NOMO-1 treated with dmso at 0.1 percent for 144 hours (cell line): Measurements from ENCODE around the gene NDUFAF4.

Experiments
- DNase-seq: peaks from one replicate; lab custom pipeline; 2025; ENCODE audit not compliant: unreplicated experiment; lab: John Stamatoyannopoulos, UW

Gene NDUFAF4

DNA sequence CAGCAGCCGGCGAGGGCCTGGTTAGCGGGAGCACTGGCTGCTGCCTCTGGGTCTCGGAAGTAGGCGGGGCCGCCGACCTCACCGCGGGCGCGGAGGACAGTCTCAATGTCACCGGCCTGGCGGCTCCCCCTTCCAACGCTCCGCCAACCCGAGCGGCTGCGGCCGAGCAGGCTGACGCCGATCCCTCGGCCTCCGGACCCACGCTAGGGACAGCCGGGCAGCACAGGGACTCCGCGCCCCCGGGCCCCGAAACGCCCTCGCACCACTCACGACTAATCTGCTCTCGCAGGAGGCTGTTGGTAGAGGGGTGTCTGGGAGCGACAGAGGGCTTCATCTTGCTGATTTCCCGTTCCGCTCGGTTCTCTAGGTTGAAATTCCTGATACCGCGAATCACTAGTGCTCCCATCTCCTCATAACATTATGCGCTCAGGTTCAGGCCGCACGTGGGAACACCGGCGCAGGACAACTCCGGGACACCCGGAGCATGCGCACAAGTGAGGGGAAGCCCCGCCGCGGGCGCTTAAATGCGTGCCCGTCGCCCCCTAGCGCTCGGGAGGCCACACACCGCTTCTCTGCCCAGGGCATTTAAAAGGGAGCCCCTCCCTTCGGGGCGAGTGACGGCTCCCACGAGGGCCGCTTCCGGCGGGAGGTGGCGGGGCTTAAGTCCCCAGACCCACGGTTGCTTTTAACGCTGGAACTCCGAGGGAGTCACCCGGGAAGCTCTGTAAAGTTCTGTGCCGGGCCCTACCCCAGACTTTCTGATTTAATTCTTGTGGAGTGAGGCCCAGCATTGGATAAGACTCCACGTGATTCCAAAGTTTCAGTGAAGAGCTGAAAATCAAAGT lies at the start of gene NDUFAF4:
TSS of gene NDUFAF4 (minus strand) at position 496 of the 845 bp plus-strand sequence. CDS start at position 406, 90 bp downstream.
- peak; percentile 88 for DNase-seq

DNA sequence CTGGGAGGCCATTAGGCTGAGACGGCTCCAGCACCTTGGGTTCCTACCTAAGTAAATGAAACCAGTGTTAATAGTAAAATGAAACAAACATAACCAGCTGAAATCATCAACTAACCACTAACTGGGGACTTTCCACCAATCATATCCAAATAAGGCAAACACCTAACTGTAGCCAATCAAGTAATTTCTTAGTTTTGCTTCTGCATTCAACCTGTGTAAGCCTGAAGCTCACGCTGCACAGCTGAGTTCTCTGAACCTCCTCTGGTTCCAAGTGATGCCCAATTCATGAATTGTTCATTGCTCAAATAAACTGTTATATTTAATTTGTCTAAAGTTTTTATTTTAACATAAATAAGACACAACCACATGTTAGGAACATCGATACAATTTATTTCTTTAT lies 49.4 kb upstream of the NDUFAF4 start:
- DNase-seq = no peak

DNA sequence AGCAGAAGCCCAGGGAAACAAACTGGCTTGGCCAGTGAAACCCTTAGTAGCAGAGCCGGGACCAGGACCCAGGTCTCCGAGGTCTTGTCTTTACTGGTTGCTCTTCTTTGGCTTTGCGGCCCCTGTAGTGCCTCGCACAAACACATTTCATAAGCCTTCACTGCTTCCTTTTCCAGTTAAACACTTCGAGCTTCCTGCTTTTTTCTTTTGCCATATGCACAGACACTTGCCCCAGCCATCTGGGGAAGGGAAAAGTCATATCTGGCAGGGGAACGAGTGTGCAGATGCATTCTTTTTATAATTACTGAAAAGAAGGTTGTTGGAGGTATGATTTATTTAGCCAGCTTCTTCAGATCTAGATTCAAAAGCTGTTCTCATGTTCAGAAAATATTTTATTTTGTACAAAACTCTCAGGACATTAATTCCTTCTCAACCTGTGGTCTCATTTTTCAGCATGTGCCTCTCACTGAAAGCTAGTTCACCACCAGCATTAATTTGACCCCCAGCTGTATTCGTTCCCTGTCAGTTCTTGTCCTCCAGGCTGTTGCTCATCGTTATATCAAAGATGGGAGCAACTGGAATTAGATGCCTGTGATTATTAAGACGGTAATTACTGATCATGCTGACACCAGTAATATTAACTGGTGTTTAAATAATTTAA lies 46.0 kb upstream of the NDUFAF4 start:
- DNase-seq = no peak

DNA sequence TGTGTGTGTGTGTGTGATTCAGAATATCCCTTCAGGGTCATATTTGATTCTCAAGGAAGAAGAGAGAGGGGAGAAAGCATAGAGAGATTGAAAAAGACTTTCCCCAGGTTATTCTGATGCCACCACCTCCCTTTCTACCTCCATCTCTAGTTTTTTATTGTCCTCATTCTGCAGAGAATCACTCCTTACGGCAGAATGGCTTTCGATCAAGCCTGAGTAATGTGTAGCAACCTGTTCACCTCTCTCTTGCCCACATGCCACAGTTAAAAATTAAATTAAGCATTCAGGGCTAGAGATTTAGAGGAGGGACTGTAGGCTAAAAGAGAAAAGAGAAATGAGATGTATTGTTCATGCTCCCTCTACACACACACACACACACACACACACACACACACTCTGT lies 45.0 kb upstream of the NDUFAF4 start:
- no peak for DNase-seq

DNA sequence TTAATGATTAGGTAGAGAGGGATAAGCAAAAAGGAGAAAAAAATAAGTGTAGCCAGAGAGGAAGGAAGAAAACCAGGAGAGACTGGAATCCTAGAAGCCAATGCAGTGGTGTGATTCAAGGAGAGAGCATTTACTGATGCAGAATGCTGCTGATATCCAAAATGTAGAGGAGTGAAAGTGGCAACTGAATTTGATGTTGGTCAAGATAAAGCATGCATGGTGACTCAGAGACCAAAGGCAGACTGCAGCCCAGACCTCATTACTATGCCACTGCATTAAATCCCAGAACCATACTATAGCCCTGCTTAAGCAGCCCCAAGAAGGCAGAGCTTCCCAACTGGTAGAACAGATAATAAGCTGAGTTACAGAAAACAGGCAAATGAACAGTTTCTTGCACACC lies 42.6 kb upstream of the NDUFAF4 start:
- no peak for DNase-seq

DNA sequence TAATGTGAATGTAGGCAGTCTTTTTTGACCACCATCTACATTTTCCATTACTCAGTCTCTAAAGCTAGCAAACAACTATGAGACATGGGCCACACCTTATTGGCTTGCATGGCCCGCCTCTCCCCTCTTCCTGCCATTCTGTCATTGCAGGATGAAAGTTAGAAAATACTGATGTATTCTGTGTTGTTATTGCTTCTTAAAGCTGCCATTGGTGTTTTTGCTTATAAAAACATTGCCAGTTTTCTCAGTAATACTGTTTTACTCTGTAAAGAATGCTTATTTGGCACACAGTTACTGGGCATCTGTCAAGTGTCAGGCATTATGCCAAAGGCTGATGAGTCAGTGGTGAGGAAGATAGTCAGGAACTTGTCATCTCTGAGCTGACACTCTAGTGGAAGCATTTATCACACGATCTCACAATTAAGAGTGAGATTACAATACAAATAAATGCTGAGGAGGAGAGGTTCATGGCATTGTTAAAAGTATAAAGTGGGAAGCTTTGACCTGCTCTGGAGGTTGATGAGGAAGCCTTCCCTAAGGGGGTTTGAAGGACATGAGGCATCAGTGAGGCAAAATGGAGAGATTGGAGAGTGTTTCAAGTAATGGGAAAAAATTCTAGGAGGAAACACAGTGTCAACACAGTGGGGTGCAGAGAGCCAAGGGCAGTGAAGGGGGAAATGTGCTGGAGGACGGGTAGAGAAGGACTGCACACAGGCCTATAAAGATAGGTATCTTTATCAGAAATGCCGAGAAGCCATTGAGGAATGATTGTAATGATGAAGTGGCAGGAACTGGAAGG lies 41.5 kb upstream of the NDUFAF4 start:
- no peak for DNase-seq

DNA sequence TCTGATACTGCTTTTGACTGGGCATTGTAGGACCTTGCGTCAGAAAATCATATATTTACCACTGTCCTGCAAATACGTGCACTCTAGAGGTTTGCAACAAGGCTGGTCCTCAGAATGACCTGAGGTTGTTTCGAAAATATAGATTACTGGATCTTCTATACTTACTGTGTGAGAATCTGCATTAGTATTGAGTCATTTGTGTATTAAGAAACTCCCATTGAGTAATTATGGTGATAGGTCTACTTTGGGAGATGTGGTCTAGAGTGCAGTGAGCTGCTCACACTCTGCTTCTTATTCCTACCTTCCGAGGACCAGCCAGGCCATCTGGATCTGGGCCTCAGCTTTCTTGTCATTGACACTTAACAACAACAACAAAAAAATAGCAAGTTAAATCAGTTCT lies 36.4 kb upstream of the NDUFAF4 start:
- no peak for DNase-seq

DNA sequence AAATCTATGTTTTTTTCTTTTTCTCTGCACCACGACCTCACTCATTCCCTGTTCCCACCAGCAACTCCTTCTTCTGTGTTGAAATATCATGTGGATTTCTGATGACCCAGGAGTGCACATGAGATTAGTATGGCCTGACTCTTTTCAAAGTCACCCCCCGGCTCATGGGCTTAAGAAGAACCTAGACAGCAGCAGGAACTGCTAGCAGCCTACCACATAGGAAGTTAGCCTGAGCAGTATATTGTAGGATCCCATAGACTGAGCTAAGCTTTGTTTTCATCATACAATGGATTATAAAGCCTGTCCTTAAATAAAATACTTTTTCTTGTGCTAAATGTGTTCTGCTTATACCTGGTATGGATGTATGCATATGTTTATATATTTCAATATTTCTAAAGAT lies 33.5 kb upstream of the NDUFAF4 start:
- DNase-seq = no peak

DNA sequence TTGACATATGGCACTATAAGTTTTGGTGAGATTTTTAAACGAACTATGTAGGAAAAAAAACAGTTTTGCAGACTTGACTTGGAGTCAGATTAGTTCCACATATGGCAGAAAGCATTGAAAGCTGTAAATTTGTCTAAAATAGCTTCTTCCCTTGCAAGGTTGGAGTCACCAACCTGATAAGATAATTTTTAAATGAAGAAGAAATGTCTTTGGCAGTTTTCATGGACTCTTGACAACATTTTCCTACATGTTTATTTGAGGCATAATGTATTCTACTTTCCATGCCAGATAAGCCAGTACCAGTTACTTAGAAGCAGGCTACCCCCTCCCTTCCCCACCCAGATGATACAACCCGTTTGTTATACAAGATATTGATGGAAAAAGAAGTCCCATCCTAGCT lies 32.0 kb upstream of the NDUFAF4 start:
- no peak for DNase-seq

DNA sequence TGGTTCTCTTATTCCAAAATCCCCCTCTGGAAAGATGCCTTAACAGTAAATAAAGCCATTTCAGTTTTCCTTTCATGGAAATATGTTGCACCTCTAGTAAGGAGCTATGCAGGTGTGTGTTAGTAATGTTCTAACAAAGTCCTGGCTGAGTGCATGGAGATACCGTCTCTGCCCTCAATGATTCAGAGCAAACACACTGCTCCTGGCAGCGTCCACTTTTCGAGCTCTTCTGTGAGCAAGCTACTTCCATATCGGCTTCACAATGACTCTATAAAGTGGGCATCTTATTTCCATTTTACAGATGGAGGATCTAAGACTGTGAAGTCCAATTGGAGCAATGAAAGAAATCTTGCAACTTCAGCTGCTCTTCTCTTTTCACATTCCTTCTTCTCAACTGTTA lies 30.0 kb upstream of the NDUFAF4 start:
- DNase-seq = no peak

DNA sequence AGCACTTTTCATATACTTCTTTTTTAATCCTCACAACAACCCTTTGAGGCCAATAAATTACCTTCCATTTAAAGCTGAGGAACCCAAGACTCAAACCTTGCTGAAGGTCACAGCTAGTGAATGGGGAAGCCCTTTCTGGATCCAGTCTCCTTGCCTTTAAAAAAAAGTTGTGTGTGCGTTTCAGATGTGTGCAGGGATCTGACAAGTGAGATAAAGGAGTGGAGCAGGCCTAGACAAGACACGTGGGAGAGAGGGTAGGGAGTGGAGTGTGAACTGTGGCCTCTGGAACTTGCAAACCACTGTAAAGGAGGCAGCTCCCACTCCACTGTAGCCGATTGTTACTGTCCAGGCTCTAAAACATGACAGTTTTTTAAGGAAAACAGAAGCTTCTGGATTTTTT lies 28.7 kb upstream of the NDUFAF4 start:
- no peak for DNase-seq

DNA sequence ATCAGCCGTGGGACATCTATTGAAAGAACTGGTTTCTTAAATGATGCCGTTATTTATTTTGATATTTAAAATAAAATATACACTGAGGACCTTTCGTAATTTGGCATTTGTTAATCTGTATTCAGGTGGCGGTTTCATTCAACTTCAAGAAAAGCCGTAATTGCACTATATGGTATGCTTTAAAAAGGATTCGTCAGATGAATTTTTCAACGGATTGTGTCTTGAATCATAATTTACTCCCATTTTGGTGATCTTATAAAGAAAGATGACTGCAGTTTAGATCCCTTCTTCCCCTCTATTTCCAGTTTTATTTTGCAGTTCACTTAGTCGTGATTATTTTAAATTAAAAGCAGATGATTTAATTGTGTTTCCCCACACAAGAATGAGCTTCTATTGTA lies 27.6 kb upstream of the NDUFAF4 start:
- DNase-seq = no peak

DNA sequence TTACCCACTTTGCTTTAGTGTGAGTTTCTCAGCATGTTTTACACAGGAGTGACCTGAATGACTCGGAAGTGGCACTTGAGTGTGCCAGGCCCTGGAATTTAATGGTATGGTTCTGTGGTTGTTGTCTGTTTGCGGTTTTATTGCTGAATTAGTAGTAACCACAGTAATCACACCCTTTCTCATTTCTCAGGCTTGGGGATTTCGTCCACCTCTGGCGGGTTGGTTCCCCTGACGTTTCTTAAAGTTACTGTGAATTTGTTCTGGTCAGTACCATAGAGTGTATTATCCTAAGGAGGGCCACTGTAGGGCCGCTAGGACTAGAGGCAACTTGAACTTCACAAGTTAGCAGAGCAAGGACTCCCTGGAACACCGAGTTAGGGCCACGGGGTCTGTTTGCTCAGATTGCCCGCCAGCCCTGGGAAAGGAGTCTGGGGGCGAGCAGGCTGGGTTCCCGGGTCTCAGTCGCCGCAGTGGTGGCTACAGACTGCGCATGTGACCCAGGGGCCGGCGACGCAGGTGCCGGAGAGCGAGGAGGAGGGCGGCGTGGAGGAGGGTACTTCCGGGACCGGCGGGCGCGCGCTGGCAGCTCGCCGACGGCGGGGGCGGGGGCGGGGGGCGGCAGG lies 26.3 kb upstream of the NDUFAF4 start:
- no peak for DNase-seq

DNA sequence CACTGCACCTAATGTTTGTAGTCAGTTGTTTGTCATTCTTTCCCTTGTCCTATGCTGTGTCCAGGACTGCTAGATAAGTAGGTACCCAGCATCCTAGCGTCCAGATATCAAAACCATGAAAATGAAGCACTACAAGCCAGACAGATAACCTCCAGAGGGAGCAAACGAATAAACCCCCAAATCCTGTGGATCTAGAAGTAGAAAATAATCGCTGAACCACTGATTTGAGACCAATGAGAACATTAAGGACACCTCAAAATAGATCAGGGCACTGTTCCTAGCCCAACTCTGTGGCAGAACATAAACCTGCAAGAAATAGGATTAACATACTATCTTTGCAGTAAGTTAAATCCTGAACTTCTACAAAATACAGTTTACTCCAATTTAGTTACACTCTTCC lies 25.7 kb upstream of the NDUFAF4 start:
- no peak for DNase-seq

DNA sequence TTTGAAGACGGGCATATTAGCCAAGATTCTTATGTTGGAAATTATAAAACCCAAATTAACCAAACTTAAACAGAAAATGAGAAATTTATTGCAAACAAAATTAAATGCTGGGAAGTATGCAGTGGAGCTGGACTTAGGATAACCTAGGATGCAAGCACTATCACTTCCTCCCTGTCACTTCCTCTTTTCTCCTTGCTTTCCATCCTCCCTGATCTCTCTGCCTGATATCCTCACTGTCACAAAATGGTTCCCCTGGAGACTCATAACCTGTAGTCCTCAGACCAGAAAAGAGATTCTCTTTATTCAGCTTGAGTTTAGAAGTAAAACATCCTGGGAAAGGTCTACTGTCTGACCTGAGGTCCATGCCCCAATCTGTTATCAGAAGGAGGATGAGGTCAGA lies 19.4 kb upstream of the NDUFAF4 start:
- no peak for DNase-seq

DNA sequence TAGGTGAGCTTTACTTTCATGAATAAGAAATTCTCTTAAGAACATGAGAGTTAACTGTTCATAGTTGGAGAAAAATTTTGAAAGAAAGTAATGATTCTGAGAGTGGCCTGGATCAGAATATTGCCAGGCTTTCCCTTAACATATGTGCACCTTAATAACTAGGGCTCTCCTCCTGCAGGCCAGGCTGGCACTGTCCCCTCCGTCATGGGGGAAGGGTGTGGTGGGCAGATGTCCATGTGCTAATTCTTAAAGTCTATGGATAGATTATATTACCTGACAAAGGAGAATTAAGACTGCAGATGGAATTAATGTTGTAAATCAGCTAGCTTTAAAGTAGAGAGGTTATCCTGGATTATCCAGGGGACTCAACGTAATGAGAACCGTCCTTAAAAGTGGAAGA lies 15.9 kb upstream of the NDUFAF4 start:
- no peak for DNase-seq

DNA sequence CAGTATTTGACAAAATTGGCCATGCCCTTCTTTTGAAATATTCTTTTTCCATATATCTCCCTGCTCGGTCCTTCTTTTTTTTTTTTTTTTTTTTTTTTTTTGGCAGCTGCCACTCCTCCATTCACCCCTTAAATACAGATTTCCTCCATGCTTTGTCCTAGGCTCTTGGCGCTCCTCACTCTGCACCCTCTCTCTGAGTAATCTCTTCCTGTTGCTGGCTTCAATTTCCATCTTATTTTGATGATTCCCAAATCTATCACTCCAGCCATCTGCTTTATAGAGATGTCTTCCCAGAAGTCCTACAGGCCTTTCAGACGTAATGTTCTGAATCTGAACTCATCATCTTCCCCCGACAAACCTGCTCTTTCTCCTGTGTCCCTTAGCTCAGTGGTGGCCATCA lies 14.1 kb upstream of the NDUFAF4 start:
- no peak for DNase-seq

DNA sequence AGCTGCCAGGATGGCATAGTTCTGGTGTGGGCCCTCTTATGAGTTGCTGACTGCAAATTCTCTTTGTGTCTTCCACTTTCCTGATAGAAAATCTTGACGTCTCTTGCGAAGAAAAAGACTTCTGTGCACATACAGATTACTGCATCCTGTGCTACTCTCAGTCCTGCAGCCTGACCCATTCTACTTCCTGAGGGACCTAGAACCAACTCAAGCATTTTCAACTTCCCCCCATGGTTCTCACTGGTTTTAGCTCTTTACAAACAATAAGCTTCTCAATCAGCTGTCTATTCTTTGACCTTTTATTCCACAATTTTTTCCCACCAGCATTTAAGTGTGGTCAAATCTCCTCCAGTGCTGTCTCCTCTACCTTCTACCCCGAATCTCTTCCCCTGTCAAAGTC lies 13.5 kb upstream of the NDUFAF4 start:
- no peak for DNase-seq

DNA sequence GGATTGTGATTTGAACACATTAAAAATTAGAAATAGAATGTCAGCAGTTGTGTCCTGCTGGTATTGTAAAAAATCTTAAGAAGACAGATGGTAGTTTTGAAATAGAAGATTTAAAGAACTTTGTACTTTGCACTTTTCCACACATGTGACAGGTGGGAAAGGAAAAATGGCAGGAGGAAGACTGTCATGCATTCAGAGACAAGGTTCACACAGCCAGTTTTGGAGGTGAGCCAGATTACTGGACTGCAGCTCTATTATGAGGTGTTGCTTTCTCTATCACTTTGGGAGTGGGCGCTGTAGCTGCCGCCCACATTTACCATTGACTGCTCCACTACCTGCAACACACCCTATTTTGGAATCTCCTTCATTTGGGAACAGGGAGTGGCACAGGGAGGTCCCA lies 12.1 kb upstream of the NDUFAF4 start:
- DNase-seq = no peak

DNA sequence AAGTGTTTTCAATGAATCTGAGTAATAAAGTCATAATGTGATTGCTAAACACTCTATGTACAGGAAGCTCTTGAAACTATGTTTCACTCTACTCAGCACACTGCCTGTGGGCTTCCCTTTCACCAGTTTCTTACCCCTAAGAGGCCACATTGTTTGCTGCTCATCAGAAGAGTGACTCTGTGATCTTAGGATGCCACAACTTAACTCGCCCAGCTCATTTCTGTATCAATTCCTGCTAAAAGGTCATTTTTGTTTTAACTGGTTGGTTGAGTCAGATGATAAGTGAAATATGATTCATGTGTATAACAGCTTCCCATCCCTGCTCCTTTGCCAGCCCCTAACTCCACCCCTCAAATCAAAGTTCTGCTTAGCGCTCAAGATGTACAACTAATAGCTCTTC lies 9.8 kb upstream of the NDUFAF4 start:
- DNase-seq = no peak

DNA sequence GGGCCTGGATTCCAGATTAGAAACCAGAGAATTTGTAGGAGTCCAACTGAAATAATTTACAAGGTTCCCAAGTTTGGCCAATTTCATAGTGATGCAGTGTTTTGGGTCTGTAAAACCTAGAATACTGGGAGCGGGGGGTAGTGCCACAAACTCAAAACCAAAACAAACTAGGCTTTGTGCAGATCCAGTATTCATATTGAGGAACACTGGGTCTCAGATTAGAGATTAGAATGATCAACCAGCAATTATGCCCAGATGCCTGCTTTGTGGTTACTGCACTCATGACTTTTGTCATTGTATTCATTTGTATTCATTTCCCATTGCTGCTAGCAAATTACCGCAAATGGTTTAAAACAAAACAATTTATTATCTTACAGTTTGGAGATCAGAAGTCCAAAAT lies 3.2 kb upstream of the NDUFAF4 start:
- no peak for DNase-seq
